B cell (primary cell): ENCODE measurements around the gene PRKN.

ENCODE experiments used
- EZH2 ChIP-seq: IDR thresholded peaks from 2 replicates; pipeline ENCODE4 v1.6.1; 2012; ENCODE audit warnings: borderline replicate concordance, low read depth, mild to moderate bottlenecking, moderate library complexity, low read length; ENCODE audit not compliant: insufficient read depth, poor library complexity, severe bottlenecking
- TF ChIP-seq, protein P1 (sequence below): fragments of 200-600 bp; IDR thresholded peaks from one replicate; pipeline ENCODE4 v1.8.0; 2022; ENCODE audit warnings: antibody characterized with exemption, mild to moderate bottlenecking

DNA sequence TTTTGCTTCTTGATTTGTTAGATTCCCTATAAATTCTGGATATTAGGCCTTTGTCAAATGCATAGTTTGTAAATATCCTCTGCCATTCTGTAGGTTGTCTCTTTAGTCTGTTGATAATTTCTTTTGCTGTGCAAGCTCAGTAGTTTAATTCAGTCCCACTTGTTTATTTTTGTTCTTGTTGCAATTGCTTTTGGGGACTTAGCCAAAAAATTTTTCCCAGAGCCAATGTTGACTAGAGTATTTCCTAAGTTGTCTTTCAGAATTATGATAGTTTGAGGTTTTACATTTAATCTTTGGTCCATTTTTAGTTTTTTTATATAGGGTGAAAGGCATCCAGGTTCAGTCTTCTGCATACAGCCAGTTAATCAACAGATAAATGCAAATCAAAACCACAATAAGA lies 96.0 kb downstream of the PRKN start:
- TF ChIP-seq, protein P1, sequence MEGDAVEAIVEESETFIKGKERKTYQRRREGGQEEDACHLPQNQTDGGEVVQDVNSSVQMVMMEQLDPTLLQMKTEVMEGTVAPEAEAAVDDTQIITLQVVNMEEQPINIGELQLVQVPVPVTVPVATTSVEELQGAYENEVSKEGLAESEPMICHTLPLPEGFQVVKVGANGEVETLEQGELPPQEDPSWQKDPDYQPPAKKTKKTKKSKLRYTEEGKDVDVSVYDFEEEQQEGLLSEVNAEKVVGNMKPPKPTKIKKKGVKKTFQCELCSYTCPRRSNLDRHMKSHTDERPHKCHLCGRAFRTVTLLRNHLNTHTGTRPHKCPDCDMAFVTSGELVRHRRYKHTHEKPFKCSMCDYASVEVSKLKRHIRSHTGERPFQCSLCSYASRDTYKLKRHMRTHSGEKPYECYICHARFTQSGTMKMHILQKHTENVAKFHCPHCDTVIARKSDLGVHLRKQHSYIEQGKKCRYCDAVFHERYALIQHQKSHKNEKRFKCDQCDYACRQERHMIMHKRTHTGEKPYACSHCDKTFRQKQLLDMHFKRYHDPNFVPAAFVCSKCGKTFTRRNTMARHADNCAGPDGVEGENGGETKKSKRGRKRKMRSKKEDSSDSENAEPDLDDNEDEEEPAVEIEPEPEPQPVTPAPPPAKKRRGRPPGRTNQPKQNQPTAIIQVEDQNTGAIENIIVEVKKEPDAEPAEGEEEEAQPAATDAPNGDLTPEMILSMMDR, result no peak
- TF ChIP-seq EZH2, result no peak
